Measurements from ENCODE around the gene TXNL1.

DNA sequence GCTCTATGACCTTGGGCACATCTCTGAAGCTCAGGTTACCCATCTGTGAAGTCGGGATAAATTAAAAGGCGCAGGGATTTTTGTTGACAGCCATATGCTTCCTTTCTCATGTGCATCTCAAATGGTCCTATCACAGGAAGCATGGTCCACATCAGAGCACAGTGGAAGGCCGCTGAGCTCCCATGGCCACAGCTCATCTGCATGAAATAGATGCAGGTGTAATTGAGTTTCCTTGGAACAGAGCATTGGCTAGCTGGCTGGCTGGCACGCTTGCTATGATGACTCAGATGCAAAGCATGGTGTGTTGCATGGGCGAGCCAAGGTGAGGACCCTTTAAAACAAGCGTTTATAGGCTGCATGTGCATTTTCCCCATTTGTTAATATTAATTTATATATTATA lies 79.3 kb downstream of the TXNL1 start:
- TF ChIP-seq, protein P1, sequence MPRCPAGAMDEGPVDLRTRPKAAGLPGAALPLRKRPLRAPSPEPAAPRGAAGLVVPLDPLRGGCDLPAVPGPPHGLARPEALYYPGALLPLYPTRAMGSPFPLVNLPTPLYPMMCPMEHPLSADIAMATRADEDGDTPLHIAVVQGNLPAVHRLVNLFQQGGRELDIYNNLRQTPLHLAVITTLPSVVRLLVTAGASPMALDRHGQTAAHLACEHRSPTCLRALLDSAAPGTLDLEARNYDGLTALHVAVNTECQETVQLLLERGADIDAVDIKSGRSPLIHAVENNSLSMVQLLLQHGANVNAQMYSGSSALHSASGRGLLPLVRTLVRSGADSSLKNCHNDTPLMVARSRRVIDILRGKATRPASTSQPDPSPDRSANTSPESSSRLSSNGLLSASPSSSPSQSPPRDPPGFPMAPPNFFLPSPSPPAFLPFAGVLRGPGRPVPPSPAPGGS (CRISPR knock-in tag; IDR thresholded peaks at IDR 0.05), result no peak
- TF ChIP-seq CTCF (CRISPR knock-in tag; IDR thresholded peaks at IDR 0.05) (no peak), MAX (IDR thresholded peaks at IDR 0.05) (no peak), ZNF775 (CRISPR knock-in tag; IDR thresholded peaks at IDR 0.05; ENCODE audit: borderline replicate concordance) (no peak), TAF15 (IDR thresholded peaks at IDR 0.05; ENCODE audit: low read depth, low read length, poor library complexity, severe bottlenecking) (no peak), TRIM22 (IDR thresholded peaks at IDR 0.05) (no peak), NR1H2 (CRISPR knock-in tag; IDR thresholded peaks at IDR 0.05; ENCODE audit: borderline replicate concordance, low read depth) (no peak), ARID2 (CRISPR knock-in tag; IDR thresholded peaks at IDR 0.05; ENCODE audit: borderline replicate concordance) (no peak), SIN3A (IDR thresholded peaks at IDR 0.05; ENCODE audit: borderline replicate concordance, low read depth, low read length) (no peak), FOXK2 (IDR thresholded peaks at IDR 0.05) (no peak)

Data from HepG2 (cell line).